Prostate gland (tissue), 2 donors: ENCODE data around the gene TMEM69. TPM values are rescaled to one million over a fixed set of nuclear protein-coding genes. Genes with fewer than 3 reads are reported as not detected.
A peak's percentile ranks its signal among the peaks of the same experiment; 100 is the strongest.

Source experiments
- DNase-seq: peaks from one replicate; pipeline ENCODE4 v3.0.0-alpha.2; 2019; ENCODE audit warnings: low spot score
- H3K27ac ChIP-seq, 2 donors: fragments of 200-600 bp; sonication (generic); 2 replicates each; pipeline ENCODE4 v1.5.1; 2017 to 2019
- H3K27me3 ChIP-seq: fragments of 200-600 bp; sonication (generic); replicated peaks from 2 replicates; pipeline ENCODE4 v1.5.1; 2019; ENCODE audit not compliant: insufficient read depth
- H3K36me3 ChIP-seq, 2 donors: fragments of 200-600 bp; sonication (generic); 1 replicate in 1 of 2; 2 replicates in 1 of 2; pipeline versions ENCODE4 v1.5.1 to v1.8.1; 2017 to 2019
- H3K4me1 ChIP-seq: fragments of 200-600 bp; sonication (generic); replicated peaks from 2 replicates; pipeline ENCODE4 v1.5.1; 2019
- H3K4me3 ChIP-seq, 2 donors: fragments of 200-600 bp; sonication (generic); 2 replicates each; pipeline ENCODE4 v1.5.1; 2017 to 2019
- H3K9me3 ChIP-seq: fragments of 200-600 bp; sonication (generic); 2 replicates; pipeline ENCODE4 v1.5.1; 2017
- POLR2A ChIP-seq: fragments of 450-650 bp; IDR thresholded peaks from one replicate; pipeline ENCODE4 v1.6.1; 2016; ENCODE audit warnings: antibody characterized with exemption, mild to moderate bottlenecking
- POLR2AphosphoS5 ChIP-seq: sonication (generic); formaldehyde crosslinking; IDR thresholded peaks from one replicate; pipeline ENCODE4 v1.6.1; 2017; ENCODE audit warnings: antibody characterized with exemption
- WGBS: methylation state at CpG from one replicate; pipeline ENCODE4 v1.1.5; 2018; 5-methylcytosine and 5-hydroxymethylcytosine counted together
- intact Hi-C: fragments of 100-400 bp; cut with DNase I; formaldehyde crosslinking; loops from one replicate; pipeline ENCODE4 v1.14.2; 2022
- total RNA-seq, 2 donors: library from RNA; depleted of rRNA; stranded (reverse); fragments of >200 nt; gene quantifications; one replicate each; pipeline ENCODE4 v1.1.0, GENCODE V29; 2016
- TF ChIP-seq, protein P1 (sequence below), 4 experiments: fragments of 200-600 bp in 2 of 4; fragments of 450-650 bp in 2 of 4; sonication (generic) in 2 of 4; IDR thresholded peaks; 1 replicate in 3 of 4; 2 replicates in 1 of 4; pipeline ENCODE4 v1.5.1; 2016 to 2019; ENCODE audit warnings: antibody characterized with exemption in 4 of 4, mild to moderate bottlenecking in 2 of 4, moderate library complexity in 2 of 4

The TMEM69 gene
- total RNA-seq, 2 donors from 2014 or later: 29.6 to 32.9 TPM

DNA sequence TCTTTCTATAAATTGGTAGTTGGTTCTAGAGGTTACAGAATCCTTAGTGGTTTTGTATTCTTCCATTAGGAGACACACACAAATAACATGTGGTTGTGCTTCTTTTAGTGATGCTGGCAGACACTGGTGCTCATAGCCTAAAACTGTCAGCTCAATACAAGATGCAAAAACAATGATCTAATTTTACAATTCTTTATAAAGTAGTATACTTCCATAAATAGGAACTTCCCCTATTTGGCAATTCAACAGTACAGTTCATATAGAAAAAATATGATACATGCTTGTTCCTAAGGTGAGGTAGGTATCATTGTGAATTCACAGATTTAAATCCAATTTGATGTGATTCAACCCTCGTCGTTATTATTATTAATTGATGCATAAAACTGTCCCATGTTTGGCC lies 43.3 kb upstream of the TMEM69 start:
- peak overlapping the region in 1 of 2 donors; percentile 50 for H3K27ac ChIP-seq
- 73% methylated on average over 2 of the region's 2 CpGs for WGBS
- DNase-seq: no peak
- no peaks in the 10 kb centered on the region for H3K9me3 ChIP-seq
- TF ChIP-seq, protein P1, sequence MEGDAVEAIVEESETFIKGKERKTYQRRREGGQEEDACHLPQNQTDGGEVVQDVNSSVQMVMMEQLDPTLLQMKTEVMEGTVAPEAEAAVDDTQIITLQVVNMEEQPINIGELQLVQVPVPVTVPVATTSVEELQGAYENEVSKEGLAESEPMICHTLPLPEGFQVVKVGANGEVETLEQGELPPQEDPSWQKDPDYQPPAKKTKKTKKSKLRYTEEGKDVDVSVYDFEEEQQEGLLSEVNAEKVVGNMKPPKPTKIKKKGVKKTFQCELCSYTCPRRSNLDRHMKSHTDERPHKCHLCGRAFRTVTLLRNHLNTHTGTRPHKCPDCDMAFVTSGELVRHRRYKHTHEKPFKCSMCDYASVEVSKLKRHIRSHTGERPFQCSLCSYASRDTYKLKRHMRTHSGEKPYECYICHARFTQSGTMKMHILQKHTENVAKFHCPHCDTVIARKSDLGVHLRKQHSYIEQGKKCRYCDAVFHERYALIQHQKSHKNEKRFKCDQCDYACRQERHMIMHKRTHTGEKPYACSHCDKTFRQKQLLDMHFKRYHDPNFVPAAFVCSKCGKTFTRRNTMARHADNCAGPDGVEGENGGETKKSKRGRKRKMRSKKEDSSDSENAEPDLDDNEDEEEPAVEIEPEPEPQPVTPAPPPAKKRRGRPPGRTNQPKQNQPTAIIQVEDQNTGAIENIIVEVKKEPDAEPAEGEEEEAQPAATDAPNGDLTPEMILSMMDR (IDR thresholded peaks at IDR 0.05): no peak
- TF ChIP-seq POLR2AphosphoS5: no peak
- TF ChIP-seq POLR2A: no peak
- H3K4me3 ChIP-seq: no peak overlapping the region
- intact Hi-C loops: no loop called here
- H3K27me3 ChIP-seq: no peaks in the 10 kb centered on the region
- H3K4me1 ChIP-seq: peaks cover 3% of the 10 kb centered on the region
- no peaks in the 10 kb centered on the region for H3K36me3 ChIP-seq

DNA sequence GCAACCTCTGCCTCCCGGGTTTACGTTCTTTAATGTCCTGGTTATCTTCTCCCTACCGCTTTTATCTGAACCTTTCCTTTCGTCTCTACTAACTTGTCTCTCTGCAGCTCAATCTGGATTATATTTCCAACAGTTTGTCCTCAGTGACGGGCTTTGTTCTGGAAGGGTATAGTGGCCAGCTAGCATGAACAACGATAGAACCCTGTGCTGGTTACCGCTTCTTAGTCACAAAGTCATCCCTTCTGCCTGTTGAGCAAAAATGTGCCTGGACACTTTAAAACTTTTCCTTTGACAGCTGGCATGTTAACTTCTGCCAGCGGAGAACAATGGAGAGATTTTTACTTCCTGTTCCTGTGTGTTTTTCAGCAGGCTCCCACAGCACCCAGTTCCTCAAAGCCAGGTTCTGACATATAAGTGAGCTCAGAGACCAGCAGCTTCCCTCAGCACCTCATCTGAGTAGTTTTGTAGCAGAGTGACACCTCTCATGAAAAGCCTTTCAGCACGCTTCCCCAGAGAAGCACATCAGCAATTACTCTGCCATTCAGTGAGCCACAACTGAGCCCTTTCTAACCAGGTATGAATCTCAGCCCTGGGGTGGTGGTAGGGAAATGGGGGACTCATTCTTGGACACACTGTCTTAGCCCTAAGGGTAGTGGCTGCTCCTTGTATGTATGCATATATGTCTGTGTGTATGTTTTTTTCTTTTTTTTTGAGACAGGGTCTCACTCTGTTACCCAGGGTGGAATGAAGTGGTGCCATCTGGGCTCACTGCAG lies 40.5 kb upstream of the TMEM69 start:
- Histone ChIP-seq H3K4me1 (peaks cover 3% of the 10 kb centered on the region), H3K4me3 (no peak overlapping the region), H3K27me3 (no peaks in the 10 kb centered on the region), H3K9me3 (no peaks in the 10 kb centered on the region), H3K27ac (peak overlapping the region; percentile 7 to 38), H3K36me3 (peaks cover 0 to 4% of the 10 kb centered on the region in 2 donors)
- intact Hi-C loops: no loop called here
- DNase-seq: peak; percentile 40
- WGBS: 58% methylated on average over 9 of the region's 9 CpGs
- TF ChIP-seq POLR2A (no peak), POLR2AphosphoS5 (peak; percentile 39)
- TF ChIP-seq, protein P1 (IDR thresholded peaks at IDR 0.05): no peak

DNA sequence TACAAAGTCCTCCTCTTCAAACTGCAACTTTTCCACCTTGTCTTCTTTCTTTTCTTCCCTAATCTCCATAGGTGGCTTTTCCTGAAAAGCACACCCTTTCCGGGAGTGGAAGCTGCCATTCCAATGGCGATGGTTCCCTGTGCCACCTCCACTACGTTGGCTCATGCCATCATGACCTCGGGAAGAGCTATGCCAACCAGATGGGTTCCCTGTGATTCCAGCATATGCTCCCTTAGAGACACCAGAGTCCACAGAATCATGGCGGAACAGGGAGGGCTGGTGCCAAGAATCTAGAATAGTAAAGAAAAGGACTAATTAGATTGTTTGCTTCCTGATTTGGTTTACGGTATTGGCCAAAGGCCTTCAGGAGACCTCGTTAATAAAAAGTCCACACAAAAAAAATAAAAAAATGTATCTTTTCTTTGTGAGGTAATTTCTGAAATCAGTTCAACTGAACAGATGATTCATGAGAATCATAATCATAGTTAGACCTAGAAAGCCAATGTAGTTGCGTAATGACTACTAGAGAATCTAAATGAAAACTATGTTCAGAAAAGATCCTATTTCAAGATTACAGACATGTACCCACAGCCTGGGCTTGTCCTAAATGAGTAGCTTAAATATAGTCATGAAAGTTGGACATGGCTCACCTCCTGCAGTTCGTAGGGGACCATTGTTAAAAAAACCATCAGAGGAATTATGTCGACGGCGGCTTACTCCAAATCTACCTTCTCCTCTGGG lies 33.3 kb upstream of the TMEM69 start:
- intact Hi-C loops: no loop called here
- Histone ChIP-seq H3K9me3 (no peaks in the 10 kb centered on the region), H3K36me3 (peaks cover 4 to 10% of the 10 kb centered on the region in 2 donors), H3K4me3 (no peak overlapping the region), H3K27ac (no peak overlapping the region), H3K27me3 (no peaks in the 10 kb centered on the region), H3K4me1 (no peaks in the 10 kb centered on the region)
- WGBS: 92% methylated on average over 12 of the region's 12 CpGs
- no peak for DNase-seq
- TF ChIP-seq, protein P1 (IDR thresholded peaks at IDR 0.05): no peak
- TF ChIP-seq POLR2A: no peak
- TF ChIP-seq POLR2AphosphoS5: no peak

DNA sequence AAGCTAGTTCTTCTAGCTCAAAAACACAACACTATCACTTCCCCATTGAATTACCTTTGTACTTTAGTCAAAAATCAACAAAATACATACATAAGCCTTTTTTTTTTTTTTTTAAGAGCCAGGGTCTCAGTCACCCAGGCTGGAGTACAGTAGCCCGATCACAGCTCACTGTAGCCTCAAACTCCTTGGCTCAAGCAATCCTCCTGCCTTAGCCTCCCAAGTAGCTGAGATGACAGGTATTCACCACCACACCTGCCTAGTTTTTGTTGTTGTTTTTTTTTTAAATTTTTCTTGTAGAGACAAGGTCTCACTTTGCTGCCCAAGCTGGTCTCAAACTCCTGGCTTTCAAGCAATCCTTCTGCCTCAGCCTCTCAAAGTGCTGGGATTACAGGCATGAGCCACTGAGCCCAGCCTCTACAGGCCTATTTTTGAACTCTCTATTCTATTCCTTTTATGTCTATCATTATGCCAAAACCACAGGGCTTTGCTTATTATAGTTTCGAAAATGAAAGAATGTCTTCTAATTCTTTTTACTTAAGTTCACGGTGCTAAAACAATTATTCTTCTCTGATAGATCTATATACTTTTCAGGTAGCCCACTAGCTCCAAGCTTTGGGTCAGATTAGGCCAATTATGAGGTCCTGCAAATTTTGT lies 31.3 kb upstream of the TMEM69 start:
- DNase-seq: no peak
- TF ChIP-seq POLR2AphosphoS5 (no peak), POLR2A (no peak)
- TF ChIP-seq, protein P1 (IDR thresholded peaks at IDR 0.05): no peak
- WGBS: 98% methylated on average over 3 of the region's 3 CpGs
- Histone ChIP-seq H3K4me1 (no peaks in the 10 kb centered on the region), H3K27me3 (no peaks in the 10 kb centered on the region), H3K9me3 (no peaks in the 10 kb centered on the region), H3K4me3 (no peak overlapping the region), H3K36me3 (peaks cover 0 to 18% of the 10 kb centered on the region in 2 donors), H3K27ac (no peak overlapping the region)
- intact Hi-C loops: no loop called here
